Activated T-helper 17 cell treated with anti-CD3 and anti-CD28 coated beads, Interleukin-2, amount 50 U/mL, for 72 hours (primary cell): ENCODE data around the gene CNST. TPM values are rescaled to one million over a fixed set of nuclear protein-coding genes. Genes with fewer than 3 reads are reported as not detected.
"Not testable (repeated sequence)": the region's sequence is repeated elsewhere in the genome, so short reads cannot be mapped to it uniquely, and the experiment has no call there.

ENCODE experiments used
- ATAC-seq: fragments of 150-1000 bp; cut with Tn5 transposase; replicated peaks from 2 replicates; pipeline ENCODE4 v1.10.0; 2021; ENCODE audit warnings: mild to moderate bottlenecking, moderate library complexity
- H3K27ac Mint-ChIP-seq: one replicate; pipeline ENCODE4 v1.8.0; 2022; ENCODE audit warnings: mixed read lengths
- H3K27me3 Mint-ChIP-seq: one replicate; pipeline ENCODE4 v1.8.0; 2022; ENCODE audit warnings: mixed read lengths
- H3K36me3 Mint-ChIP-seq: one replicate; pipeline ENCODE4 v1.8.0; 2022; ENCODE audit warnings: low read depth, mild to moderate bottlenecking, mixed read lengths
- H3K4me1 Mint-ChIP-seq: one replicate; pipeline ENCODE4 v1.8.0; 2022; ENCODE audit warnings: mixed read lengths
- H3K4me3 Mint-ChIP-seq: one replicate; pipeline ENCODE4 v1.8.0; 2022; ENCODE audit warnings: mild to moderate bottlenecking, mixed read lengths
- H3K9me3 Mint-ChIP-seq: one replicate; pipeline ENCODE4 v1.8.0; 2022; ENCODE audit warnings: mixed read lengths
- total RNA-seq, 2 donors: library from RNA; stranded (reverse); gene quantifications; one replicate each; pipeline ENCODE4 v1.2.3, GENCODE V29; 2022

CNST gene
- total RNA-seq, 2 donors from 2014 or later, result 33.6 to 36.4 TPM

- Mint-ChIP-seq H3K27me3 (no peaks in the 10 kb centered on the region), H3K4me3 (no peak overlapping the region), H3K4me1 (no peaks in the 10 kb centered on the region), H3K9me3 (no peaks in the 10 kb centered on the region), H3K36me3 (no peaks in the 10 kb centered on the region), H3K27ac (peak overlapping the region; percentile 38)
- no peak for ATAC-seq
Observed at GRCh38 chr1:246678816-246679793, 112.8 kb downstream of the CNST start.

GRCh38 chr1:246679794-246680177 lies 113.5 kb downstream of the CNST start:
- no peak for ATAC-seq
- no peaks in the 10 kb centered on the region for H3K27me3 Mint-ChIP-seq
- H3K27ac Mint-ChIP-seq, result no peak overlapping the region
- H3K4me3 Mint-ChIP-seq, result no peak overlapping the region
- no peaks in the 10 kb centered on the region for H3K4me1 Mint-ChIP-seq
- no peaks in the 10 kb centered on the region for H3K9me3 Mint-ChIP-seq
- H3K36me3 Mint-ChIP-seq, result no peaks in the 10 kb centered on the region

- ATAC-seq, result no peak
- no peaks in the 10 kb centered on the region for H3K27me3 Mint-ChIP-seq
- no peak overlapping the region for H3K27ac Mint-ChIP-seq
- no peak overlapping the region for H3K4me3 Mint-ChIP-seq
- no peaks in the 10 kb centered on the region for H3K36me3 Mint-ChIP-seq
- H3K9me3 Mint-ChIP-seq, result no peaks in the 10 kb centered on the region
- no peaks in the 10 kb centered on the region for H3K4me1 Mint-ChIP-seq
Observed at GRCh38 chr1:246680190-246680589, 113.9 kb downstream of the CNST start.

- no peaks in the 10 kb centered on the region for H3K27me3 Mint-ChIP-seq
- no peaks in the 10 kb centered on the region for H3K36me3 Mint-ChIP-seq
- no peak for ATAC-seq
- H3K9me3 Mint-ChIP-seq, result no peaks in the 10 kb centered on the region
- H3K4me3 Mint-ChIP-seq, result no peak overlapping the region
- no peaks in the 10 kb centered on the region for H3K4me1 Mint-ChIP-seq
- no peak overlapping the region for H3K27ac Mint-ChIP-seq
Observed at GRCh38 chr1:246680696-246681130, 114.5 kb downstream of the CNST start.

GRCh38 chr1:246681900-246682895 lies 115.9 kb downstream of the CNST start:
- Mint-ChIP-seq H3K36me3 (no peaks in the 10 kb centered on the region), H3K4me1 (no peaks in the 10 kb centered on the region), H3K27me3 (no peaks in the 10 kb centered on the region), H3K4me3 (no peak overlapping the region), H3K9me3 (no peaks in the 10 kb centered on the region), H3K27ac (no peak overlapping the region)
- no peak for ATAC-seq

- no peaks in the 10 kb centered on the region for H3K27me3 Mint-ChIP-seq
- no peak for ATAC-seq
- H3K4me1 Mint-ChIP-seq, result no peaks in the 10 kb centered on the region
- H3K27ac Mint-ChIP-seq, result no peak overlapping the region
- H3K4me3 Mint-ChIP-seq, result no peak overlapping the region
- no peaks in the 10 kb centered on the region for H3K9me3 Mint-ChIP-seq
- no peaks in the 10 kb centered on the region for H3K36me3 Mint-ChIP-seq
Observed at GRCh38 chr1:246683521-246683920, 117.3 kb downstream of the CNST start.

- H3K9me3 Mint-ChIP-seq, result no peaks in the 10 kb centered on the region
Observed at GRCh38 chr1:246687002-246687401, 120.7 kb downstream of the CNST start.

GRCh38 chr1:246689409-246690008 lies 123.3 kb downstream of the CNST start:
- H3K9me3 Mint-ChIP-seq, result peaks cover 2% of the 10 kb centered on the region

More at GRCh38 chr1:246687002-246687401, 120.7 kb downstream of the CNST start:
- Mint-ChIP-seq H3K27ac (no peak overlapping the region), H3K4me3 (no peak overlapping the region), H3K4me1 (peaks cover 4% of the 10 kb centered on the region), H3K27me3 (no peaks in the 10 kb centered on the region), H3K36me3 (no peaks in the 10 kb centered on the region)
- no peak for ATAC-seq

GRCh38 chr1:246690100-246690499 lies 123.8 kb downstream of the CNST start:
- peaks cover 4% of the 10 kb centered on the region for H3K4me1 Mint-ChIP-seq
- no peak for ATAC-seq

More at GRCh38 chr1:246689409-246690008, 123.3 kb downstream of the CNST start:
- Mint-ChIP-seq H3K4me1 (peaks cover 4% of the 10 kb centered on the region), H3K36me3 (no peaks in the 10 kb centered on the region), H3K4me3 (no peak overlapping the region), H3K27me3 (no peaks in the 10 kb centered on the region), H3K27ac (no peak overlapping the region)
- ATAC-seq, result peak; percentile 94

GRCh38 chr1:246691622-246692495 lies 125.6 kb downstream of the CNST start:
- no peaks in the 10 kb centered on the region for H3K27me3 Mint-ChIP-seq
- no peak overlapping the region for H3K4me3 Mint-ChIP-seq
- peaks cover 4% of the 10 kb centered on the region for H3K4me1 Mint-ChIP-seq
- H3K36me3 Mint-ChIP-seq, result no peaks in the 10 kb centered on the region
- ATAC-seq, result no peak
- H3K9me3 Mint-ChIP-seq, result peaks cover 5% of the 10 kb centered on the region
- H3K27ac Mint-ChIP-seq, result no peak overlapping the region

More at GRCh38 chr1:246690100-246690499, 123.8 kb downstream of the CNST start:
- Mint-ChIP-seq H3K27me3 (no peaks in the 10 kb centered on the region), H3K9me3 (peaks cover 5% of the 10 kb centered on the region), H3K4me3 (no peak overlapping the region), H3K36me3 (no peaks in the 10 kb centered on the region), H3K27ac (no peak overlapping the region)

- not testable (repeated sequence) for ATAC-seq, H3K27ac Mint-ChIP-seq, H3K9me3 Mint-ChIP-seq, H3K4me3 Mint-ChIP-seq, H3K36me3 Mint-ChIP-seq, H3K4me1 Mint-ChIP-seq, H3K27me3 Mint-ChIP-seq
Observed at GRCh38 chr1:246694213-246694895, 128.1 kb downstream of the CNST start.

GRCh38 chr1:246695136-246695535 lies 128.9 kb downstream of the CNST start:
- H3K4me3 Mint-ChIP-seq, result no peak overlapping the region
- no peaks in the 10 kb centered on the region for H3K36me3 Mint-ChIP-seq
- ATAC-seq, result no peak
- no peaks in the 10 kb centered on the region for H3K4me1 Mint-ChIP-seq
- peaks cover 5% of the 10 kb centered on the region for H3K9me3 Mint-ChIP-seq
- no peak overlapping the region for H3K27ac Mint-ChIP-seq
- peaks cover 3% of the 10 kb centered on the region for H3K27me3 Mint-ChIP-seq

- H3K27me3 Mint-ChIP-seq, result peaks cover 3% of the 10 kb centered on the region
- H3K27ac Mint-ChIP-seq, result no peak overlapping the region
- no peaks in the 10 kb centered on the region for H3K4me1 Mint-ChIP-seq
- ATAC-seq, result no peak
- H3K36me3 Mint-ChIP-seq, result no peaks in the 10 kb centered on the region
- H3K4me3 Mint-ChIP-seq, result no peak overlapping the region
- peaks cover 5% of the 10 kb centered on the region for H3K9me3 Mint-ChIP-seq
Observed at GRCh38 chr1:246695666-246696065, 129.4 kb downstream of the CNST start.
